ENCODE data around the gene BUD31. TPM values are rescaled to one million over a fixed set of nuclear protein-coding genes. Genes with fewer than 3 reads are reported as not detected.

BUD31 gene
- total and polyA plus RNA-seq, 4 donors = 18.5 to 55.9 (median 32.0) TPM

Other genes with a start within 250 kb of the BUD31 start
- under 1 TPM in 1 of 2 donors, not detected in 1; 0.59 TPM for gene KPNA7, start 200.9 kb upstream of the BUD31 start, total RNA-seq
- gene KPNA7, start 200.9 kb upstream of the BUD31 start, polyA plus RNA-seq = under 1 TPM; 0.09 to 0.21 TPM
- not detected for gene MYH16, start 136.1 kb upstream of the BUD31 start, total RNA-seq
- gene MYH16, start 136.1 kb upstream of the BUD31 start, polyA plus RNA-seq = not detected
- 10 to 100 TPM; 46.7 to 60.1 TPM for gene ARPC1A, start 83.1 kb upstream of the BUD31 start, total RNA-seq
- 10 to 100 TPM; 61.5 to 84.0 TPM for gene ARPC1A, start 83.1 kb upstream of the BUD31 start, polyA plus RNA-seq
- 100 to 1,000 TPM; 111 to 182 TPM for gene ARPC1B, start 34.2 kb upstream of the BUD31 start, total RNA-seq
- gene ARPC1B, start 34.2 kb upstream of the BUD31 start, polyA plus RNA-seq = 100 to 1,000 TPM in 1 of 2 donors, 10 to 100 TPM in 1; 43.9 to 112 TPM
- 10 to 100 TPM; 11.6 to 48.5 TPM for gene PDAP1, start 372 bp upstream of the BUD31 start, total RNA-seq
- 10 to 100 TPM; 14.6 to 83.6 TPM for gene PDAP1, start 372 bp upstream of the BUD31 start, polyA plus RNA-seq
- gene PTCD1, start 29.8 kb downstream of the BUD31 start, total RNA-seq = 1 to 10 TPM; 4.2 to 4.3 TPM
- 1 to 10 TPM; 3.1 to 3.5 TPM for gene PTCD1, start 29.8 kb downstream of the BUD31 start, polyA plus RNA-seq
- 10 to 100 TPM; 11.5 to 15.3 TPM for gene CPSF4, start 30.0 kb downstream of the BUD31 start, total RNA-seq
- gene CPSF4, start 30.0 kb downstream of the BUD31 start, polyA plus RNA-seq = 1 to 10 TPM; 7.1 to 9.6 TPM
- 100 to 1,000 TPM; 260 to 266 TPM for gene ATP5MF, start 57.2 kb downstream of the BUD31 start, total RNA-seq
- gene ATP5MF, start 57.2 kb downstream of the BUD31 start, polyA plus RNA-seq = 100 to 1,000 TPM; 530 to 607 TPM
- 1 to 10 TPM; 7.4 TPM for gene ZNF789, start 63.9 kb downstream of the BUD31 start, total RNA-seq
- 1 to 10 TPM; 1.6 to 2.3 TPM for gene ZNF789, start 63.9 kb downstream of the BUD31 start, polyA plus RNA-seq
- gene ZNF394, start 91.3 kb downstream of the BUD31 start, total RNA-seq = 10 to 100 TPM; 18.1 to 18.3 TPM
- 1 to 10 TPM; 5.5 to 6.1 TPM for gene ZNF394, start 91.3 kb downstream of the BUD31 start, polyA plus RNA-seq
- 1 to 10 TPM; 4.7 to 5.4 TPM for gene ZKSCAN5, start 95.7 kb downstream of the BUD31 start, total RNA-seq
- gene ZKSCAN5, start 95.7 kb downstream of the BUD31 start, polyA plus RNA-seq = 1 to 10 TPM; 1.7 to 2.2 TPM
- 1 to 10 TPM; 2.4 to 4.6 TPM for gene FAM200A, start 143.1 kb downstream of the BUD31 start, total RNA-seq
- 1 to 10 TPM; 1.0 to 1.7 TPM for gene FAM200A, start 143.1 kb downstream of the BUD31 start, polyA plus RNA-seq
- gene ZNF655, start 149.7 kb downstream of the BUD31 start, total RNA-seq = 10 to 100 TPM; 37.2 to 59.7 TPM
- gene ZNF655, start 149.7 kb downstream of the BUD31 start, polyA plus RNA-seq = 10 to 100 TPM; 15.9 to 27.6 TPM
- under 1 TPM; 0.17 to 0.28 TPM for gene TMEM225B, start 189.3 kb downstream of the BUD31 start, total RNA-seq
- gene TMEM225B, start 189.3 kb downstream of the BUD31 start, polyA plus RNA-seq = under 1 TPM in 1 of 2 donors, not detected in 1; 0.10 TPM
- 10 to 100 TPM in 1 of 2 donors, 1 to 10 TPM in 1; 8.7 to 11.0 TPM for gene ZSCAN25, start 208.0 kb downstream of the BUD31 start, total RNA-seq
- gene ZSCAN25, start 208.0 kb downstream of the BUD31 start, polyA plus RNA-seq = 1 to 10 TPM; 2.3 to 3.1 TPM

Data from liver (tissue), 4 donors.